GM19043 (cell line): ENCODE measurements around the gene MCUR1.
A peak's percentile ranks its signal among the peaks of the same experiment; 100 is the strongest.
"Not testable (repeated sequence)": the region's sequence is repeated elsewhere in the genome, so short reads cannot be mapped to it uniquely, and the experiment has no call there.

ENCODE experiments used
- ATAC-seq: cut with Tn5 transposase; IDR thresholded peaks from one replicate; pipeline ENCODE4 v1.9.1; 2021; ENCODE audit warnings: low read depth; ENCODE audit not compliant: unreplicated experiment

MCUR1 gene

DNA sequence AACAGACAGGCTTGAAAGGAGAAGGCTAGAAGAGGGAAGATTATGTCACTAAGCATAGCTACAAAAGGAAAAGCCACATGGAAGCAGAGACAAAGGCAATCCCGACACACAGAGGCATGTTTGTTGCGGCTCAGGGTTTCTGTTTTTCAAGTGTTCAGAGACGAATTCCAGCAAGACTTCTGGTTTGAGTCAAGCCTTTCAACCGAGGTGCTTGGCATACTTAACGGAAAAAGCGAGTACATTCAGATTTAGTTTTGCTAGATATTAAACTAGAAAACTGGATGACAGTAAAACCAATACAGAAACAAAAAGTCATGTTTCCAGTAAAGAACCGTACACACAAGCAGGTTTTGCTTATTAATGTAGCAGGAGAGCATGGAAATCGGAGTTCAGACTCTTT, 27.2 kb downstream of the MCUR1 start:
- ATAC-seq, result no peak

DNA sequence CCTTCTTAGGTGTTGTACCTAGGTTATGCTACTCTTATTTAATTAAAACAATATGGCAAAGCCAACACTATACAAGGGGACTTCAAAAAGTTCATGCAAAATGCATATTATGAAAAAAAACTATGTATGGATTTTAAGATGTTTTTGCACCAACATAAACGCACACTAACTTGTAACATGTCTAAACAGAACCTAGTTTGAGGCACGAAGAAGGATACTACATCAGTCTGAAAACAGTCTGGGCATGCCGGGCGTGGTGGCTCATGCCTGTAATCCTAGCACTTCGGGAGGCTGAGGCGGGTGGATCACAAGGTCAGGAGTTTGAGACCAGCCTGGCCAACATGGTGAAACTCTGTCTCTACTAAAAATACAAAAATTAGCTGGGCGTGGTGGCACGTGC, 34.2 kb downstream of the MCUR1 start:
- ATAC-seq, result not testable (repeated sequence)

DNA sequence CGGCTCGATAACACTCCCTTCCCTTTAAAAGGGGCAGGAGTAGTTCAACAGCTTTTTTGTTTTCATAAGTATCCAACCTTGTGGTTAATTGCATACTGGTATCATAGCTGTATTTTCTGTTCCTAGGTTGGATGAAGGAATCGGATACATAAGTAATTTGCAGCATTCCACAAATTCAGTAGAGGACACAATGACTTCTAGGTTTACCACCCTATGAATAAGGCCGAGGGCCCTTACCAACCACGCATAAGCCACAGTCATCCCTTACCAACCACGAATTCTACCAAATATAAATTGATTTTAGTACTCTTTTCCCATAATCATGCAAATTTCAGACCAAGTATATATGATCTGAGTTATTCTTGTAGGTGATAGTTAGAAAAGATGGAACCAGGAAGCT, 36.3 kb downstream of the MCUR1 start:
- ATAC-seq, result no peak

DNA sequence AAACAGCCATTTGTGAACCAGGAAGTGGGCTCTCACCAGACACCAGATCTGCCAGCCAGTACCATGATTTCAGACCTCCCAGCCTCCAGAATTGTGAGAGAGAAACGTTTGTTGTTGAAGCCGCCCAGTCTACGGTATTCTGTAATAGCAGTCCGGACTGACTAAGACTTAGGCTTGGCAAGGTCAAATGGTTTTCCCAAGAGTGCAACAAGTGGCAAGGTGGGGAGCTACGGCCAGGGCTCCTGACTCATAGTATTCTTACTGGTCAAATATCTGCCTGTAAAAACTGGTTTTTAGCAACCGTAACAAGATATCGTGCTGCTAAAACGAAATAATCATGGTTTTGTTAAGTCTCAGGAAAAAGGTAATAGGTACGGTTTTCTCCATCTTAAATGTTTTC, 37.8 kb downstream of the MCUR1 start:
- no peak for ATAC-seq

DNA sequence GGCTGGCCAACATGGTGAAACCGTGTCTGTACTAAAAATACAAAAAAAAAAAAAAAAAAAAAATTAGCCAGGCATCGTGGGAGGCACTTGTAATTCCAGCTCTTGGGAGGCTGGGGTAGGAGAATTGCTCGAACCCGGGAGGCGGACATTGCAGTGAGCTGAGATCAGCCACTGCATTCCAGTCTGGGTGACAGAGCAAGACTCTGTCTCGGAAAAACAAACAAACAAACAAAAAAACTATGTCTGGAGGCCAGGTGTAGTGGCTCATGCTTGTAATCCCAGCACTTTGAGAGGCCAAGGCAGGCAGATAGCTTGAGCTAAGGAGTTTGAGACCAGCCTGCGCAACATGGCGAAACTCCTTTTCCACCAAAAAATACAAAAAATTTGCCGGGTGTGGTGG, 38.9 kb downstream of the MCUR1 start:
- ATAC-seq, result not testable (repeated sequence)

DNA sequence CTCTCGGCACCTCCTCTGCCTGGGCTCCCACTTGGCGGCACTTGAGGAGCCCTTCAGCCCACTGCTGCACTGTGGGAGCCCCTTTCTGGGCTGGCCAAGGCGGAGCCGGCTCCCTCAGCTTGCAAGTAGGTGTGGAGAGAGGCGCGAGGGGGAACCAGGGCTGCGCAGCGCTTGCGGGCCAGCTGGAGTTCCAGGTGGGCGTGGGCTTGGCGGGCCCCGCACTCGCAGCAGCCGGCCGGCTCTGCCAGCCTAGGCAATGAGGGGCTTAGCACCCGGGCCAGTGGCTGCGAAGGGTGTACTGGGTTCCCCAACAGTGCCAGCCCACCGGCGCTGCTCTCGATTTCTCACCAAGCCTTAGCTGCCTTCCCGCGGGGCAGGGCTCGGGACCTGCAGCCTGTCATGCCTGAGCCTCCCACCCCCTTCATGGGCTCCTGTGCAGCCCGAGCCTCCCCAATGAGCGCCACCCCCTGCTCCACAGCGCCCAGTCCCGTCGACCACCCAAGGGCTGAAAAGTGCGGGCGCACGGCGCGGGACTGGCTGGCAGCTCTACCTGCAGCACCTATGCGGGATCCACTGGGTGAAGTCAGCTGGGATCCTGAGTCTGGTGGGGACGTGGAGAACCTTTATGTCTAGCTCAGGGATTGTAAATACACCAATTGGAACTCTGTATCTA, 41.9 kb downstream of the MCUR1 start:
- ATAC-seq, result not testable (repeated sequence)

DNA sequence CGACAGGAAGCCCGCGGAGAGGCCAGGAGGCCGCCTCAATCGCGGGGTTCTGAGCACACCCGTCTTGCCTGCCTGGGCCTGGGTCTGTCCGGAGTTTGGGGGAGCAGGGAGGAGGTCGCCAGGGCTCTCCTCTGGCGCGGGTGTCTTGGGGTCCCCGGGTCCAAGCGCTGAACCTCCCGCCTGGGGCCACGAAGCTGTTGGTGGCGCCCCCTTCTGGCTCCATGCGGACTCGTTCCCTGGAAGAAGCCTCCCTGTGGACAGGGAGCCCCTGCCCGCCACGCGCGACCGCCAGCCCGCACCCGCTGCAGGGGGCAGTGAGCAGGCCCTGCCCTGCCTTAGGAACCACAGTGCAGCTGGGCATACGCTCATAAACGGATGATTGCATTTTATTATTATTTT, 44.7 kb downstream of the MCUR1 start:
- no peak for ATAC-seq

DNA sequence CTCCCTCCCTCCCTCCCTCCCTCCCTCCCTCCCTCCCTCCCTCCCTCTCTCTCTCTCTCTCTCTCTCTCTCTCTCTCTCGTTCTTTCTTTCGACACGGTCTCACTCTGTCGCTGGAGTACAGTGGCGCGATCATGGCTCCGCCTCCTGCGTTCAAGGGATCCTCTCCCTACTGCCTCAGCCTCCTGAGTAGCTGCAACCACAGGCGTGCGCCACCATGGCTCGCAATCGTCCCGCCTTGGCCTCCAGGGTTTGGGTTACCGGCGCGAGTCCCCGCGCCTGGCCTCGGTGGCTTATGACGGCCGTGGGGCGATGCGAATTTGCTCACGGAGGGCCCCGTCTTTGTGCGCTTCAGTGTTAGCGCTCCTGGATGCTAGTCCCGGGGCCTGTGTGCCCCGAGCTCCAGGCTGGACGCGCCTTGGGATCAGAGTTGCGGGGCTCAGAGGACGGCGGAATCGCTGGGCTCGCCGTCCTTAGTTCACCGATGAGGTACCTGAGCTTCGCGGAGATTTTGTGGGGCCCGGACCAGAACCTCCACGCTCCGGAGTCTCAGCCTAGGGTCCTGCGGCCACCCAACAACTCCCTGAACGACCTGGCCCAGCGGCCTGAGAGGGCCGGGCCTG, 45.2 kb downstream of the MCUR1 start:
- no peak for ATAC-seq

DNA sequence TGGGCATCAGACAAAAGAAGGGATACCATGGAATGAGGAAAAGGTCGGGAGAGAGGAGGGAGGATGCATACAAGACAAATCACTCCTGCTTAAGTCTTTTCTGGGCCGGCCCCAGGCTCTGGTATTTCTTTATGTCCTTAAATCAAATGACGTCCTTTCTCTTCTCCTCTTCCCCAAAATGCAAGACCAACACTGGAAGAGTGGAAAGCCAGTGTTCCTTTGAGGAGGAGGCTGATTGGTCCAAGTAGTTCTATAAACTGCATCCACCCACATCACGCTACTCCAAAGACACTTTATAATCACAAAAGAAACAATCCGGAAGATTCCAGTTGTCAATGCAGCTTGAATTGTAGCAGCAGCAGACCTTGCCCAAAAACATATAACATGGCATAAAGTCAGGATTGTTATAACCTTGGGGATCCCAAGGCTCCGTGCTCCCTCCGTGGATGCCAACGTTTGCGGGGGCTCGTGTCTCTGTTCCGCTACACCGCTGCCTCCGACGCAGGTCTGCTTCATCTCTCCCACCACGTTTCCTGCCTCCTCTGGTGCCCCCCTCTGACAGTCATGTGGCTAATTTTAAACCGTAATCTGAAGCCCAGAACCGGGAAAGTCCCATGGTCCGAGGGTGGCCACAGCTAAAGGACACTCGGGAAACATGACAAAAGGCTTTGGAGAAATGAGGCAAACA, 47.1 kb downstream of the MCUR1 start:
- no peak for ATAC-seq

DNA sequence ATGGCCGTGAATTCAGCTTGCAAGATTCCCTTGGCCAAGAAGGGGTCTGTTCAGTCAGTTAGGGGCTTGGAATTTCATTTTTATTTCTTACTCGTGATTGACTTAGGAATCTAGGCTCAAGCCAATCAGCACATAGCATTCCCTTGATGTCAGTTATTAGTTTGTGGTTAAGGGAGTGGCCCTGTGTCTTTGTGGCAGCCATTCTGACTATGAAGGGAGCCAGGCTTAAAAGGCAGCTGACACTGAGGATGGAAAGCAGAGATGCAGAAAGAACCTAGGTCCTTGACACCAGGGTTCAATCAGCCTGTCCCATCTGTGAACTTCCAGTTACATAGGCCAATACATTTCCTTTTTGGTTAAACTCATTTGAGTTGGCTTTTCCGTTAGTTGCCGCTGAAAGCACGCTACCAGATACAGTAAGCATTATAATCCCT, 48.1 kb downstream of the MCUR1 start:
- no peak for ATAC-seq

DNA sequence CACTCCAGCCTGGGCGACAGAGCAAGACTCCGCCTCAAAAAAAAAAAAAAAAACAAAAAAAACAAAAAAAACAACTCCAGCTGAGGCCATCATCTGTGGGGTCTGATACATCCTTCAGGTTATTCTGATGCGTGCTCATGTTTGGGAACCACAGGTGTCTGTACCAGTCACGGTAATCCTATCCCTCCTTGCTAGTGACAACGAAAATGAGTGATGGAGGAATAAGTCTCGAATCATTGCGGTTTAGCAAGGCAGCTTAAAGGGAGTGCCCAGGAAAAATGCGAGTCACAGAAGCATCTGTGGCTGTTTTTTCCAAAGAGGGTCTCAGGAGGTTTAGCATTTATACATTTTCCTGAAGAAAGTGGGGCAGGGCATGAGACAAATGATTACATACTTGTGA, 48.8 kb downstream of the MCUR1 start:
- ATAC-seq, result no peak

DNA sequence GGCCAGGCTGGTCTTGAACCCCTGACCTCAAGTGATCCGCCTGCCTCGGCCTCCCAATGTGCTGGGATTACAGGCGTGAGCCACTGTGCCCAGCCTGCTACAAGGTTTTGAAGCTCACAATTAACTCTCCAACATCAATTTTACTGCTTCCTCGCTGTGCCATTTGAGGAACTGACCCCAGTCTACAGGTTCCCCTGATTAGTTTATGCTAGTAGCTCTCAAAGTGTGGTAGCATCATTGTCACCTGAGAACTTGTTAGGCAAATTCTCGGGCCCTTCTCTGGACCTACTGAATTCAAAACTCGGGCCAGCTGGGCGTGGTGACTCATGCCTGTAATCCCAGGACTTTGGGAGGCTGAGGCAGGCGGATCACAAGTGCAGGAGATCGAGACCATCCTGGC, 49.4 kb downstream of the MCUR1 start:
- no peak for ATAC-seq

DNA sequence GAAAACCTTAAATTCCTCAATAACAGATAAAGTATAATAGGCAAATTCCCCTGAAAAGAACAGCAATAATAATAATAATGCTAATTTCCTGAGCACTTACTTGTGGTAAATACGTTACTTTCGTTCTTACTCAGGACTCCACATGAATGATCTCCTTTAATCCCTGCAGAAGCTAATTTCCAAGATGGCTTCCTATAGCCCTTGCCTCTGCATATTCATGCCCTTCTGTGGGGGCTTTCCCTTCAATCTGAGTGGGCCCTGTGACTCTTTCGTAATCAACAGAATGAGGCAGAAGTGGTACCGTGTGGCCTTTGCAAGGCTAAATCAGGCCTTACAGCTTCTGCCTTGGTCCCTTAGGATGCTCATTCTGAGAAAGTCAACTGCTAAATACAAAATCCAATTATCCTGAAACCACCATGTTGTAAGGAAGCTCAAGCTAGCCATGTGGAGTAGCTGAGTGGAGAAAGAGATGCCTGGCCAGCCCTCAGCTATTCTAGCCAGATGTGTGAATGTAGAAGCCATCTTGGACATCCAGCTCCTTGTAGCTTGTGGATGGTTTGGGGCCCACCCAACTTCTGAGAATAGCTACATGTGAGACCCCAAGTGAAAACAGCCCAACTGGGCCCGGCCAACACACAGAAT, 50.5 kb downstream of the MCUR1 start:
- ATAC-seq, result peak; percentile 58

DNA sequence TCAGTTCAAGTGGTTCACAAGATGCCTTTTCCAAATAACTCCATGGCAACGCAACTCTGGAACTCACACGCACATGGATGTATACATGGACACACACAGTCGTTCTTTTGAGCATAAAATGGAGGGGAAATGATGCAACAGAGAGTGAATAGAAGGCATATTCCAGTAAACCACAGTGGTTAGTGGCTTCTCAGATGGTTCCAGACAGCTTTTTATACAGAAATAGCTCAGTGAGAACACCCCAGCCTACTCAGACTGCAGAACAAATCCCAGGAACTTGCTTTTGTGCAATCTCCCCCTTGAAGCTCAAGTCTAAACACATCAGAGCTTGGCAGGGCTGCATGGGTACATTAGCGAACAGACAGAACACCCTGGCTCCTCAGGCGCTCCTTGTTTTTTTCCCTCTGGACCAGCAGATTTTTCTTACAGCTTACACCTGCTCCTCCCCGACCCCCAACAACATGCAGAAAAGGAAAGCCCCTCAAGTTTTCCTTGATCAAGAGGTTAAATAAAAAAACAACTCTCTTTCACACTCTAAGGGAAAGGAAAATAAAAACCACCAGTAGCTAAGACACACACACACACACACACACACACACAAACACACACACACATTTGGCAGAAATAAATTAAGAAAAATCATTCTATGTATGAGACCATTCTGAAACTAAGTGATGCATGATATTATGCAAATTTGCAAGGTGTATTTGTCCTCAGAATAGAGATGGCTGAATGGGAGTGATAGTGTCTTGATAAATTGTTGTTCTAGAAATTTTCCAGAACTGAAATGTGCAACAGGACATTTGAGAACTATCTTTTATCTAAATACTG, 51.5 kb downstream of the MCUR1 start:
- no peak for ATAC-seq

DNA sequence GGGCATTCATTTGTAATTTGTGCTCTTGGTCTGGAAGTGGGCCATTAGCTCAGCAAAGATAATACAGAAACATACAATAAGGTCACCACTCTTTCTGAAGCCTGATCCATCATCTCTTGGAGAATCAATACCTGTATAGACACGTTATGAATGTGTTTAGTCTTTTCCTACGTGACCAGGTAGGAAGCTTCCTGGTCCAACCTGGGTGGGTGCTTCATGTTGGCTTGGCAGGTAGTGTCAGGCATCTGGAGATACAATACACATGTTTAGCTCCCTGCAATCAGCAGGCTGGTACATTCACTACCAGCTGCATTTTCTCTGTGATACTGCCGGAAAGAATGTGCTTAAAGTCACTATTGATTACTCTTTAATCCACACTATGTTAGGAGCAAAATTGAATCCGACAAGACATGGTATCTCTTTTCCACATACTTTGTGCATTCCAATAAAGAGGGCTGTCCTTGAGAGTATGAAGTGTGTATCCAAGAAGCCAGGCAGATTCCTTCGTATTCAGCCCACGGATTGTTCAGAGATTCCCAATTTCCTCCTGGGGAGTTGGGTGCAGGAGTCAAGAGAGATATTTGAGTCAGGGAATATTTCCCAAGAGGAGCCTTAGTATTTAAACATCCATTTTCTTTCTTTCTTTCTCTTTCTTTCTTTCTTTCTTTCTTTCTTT, 52.9 kb downstream of the MCUR1 start:
- ATAC-seq, result no peak

DNA sequence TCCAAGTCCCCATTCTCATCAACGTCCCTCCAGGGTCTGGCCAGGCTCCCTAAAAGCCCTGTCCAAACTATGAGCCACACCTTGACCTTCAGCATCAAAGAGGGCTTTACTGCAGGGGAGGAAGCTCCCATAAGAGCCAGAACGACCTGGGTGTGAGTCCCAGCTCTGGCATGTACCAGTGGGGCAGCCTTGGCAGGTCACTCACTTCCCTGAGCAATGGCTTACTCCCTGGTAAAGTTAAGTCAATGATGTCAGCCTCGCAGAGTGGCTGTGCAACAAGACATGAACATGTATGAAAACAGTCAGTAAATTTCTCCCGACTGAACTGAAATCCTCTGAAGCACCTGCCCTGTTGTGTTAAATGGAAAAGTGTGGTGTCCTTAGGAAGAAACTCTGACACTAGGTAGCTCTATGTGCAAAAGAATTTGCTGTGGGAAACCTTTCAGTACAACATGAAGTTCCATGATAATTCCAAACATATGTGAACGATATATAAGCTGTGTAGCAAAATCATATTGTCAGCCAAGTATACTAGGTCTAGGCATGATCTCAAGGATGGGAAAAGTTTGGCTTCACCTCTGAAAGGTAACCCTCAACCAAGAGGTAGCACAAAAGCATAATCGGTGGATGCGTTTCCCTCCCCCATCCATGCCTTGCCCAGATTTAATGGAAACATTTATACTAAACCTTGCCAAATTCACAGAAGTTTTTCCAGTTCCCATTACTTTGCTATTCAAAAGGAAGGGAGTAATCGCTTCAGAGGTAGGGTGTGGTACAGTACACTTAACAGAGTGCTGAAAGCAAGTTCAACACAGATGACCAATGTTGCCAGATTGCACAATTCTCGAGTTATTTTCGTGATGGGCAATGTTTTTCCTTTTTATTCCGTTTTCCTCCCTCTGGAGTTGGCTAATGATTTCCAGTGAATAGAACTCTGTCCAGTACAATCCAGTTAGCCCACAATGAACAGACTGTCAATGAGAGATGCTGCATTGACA, 53.8 kb downstream of the MCUR1 start:
- no peak for ATAC-seq

DNA sequence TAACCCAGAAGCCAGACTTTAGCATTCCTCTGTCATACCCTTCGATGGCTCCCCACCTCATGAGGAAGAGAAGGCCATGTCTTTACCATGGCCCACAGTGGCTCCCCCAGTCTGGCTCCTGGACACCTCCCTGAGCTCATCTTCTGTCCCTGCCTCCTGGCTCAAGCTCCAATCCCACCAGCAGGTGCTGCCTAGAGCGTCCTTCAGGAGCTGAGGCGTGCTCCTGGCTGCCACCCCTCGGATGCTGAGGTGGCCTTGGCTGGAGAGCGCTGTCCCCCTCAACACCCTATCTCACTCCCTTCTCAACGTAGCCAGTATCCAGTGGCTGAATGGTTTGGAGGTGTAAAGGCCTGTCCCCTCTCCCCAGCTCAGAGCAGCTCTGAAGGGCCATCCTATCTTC, 55.3 kb downstream of the MCUR1 start:
- no peak for ATAC-seq

DNA sequence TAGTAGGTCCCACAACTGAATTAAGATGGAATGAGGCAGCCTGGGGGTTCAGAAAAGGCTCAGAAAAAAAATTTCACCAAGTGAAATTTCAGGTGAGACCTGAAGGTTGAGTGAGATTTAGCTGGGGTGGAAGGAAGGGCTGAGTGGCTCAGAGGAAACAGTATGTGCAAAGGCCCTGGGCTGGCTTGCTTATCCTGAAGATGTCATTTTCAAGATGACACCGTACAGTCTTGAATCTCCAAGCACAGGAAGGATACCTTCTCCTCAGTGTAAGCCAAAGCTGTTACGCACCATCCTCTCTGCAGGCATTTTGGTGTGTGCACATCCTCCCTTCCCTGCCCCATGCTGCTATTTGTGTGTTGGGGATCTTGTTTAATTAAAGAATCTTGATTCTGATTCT, 59.7 kb downstream of the MCUR1 start:
- no peak for ATAC-seq

DNA sequence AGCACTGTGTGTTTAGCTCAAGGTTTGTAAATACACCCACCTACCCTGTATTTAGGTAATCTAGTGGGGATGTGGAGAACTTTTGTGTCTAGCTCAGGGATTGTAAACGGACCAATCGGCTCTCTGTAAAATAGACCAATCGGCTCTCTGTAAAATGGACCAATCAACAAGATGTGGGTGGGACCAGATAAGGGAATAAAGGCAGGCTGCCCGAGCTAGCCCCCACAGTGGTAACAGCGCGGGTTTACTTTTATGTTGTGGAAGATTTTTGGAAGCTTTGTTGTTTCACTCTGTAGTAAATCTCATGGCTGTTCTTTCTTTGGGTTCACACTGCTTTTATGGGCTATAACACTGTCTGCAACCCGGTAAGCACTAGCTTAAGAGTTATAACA, 70.6 kb downstream of the MCUR1 start:
- no peak for ATAC-seq
